Islet of Langerhans (tissue), 1 donor: ENCODE data around the gene FXYD2.
A peak's percentile ranks its signal among the peaks of the same experiment; 100 is the strongest.

ENCODE experiments used
- FAIRE-seq: peaks from one replicate; lab custom pipeline; 2011; peaks lifted over from hg19 to GRCh38; lab: Jason Lieb, UNC

Gene FXYD2

DNA sequence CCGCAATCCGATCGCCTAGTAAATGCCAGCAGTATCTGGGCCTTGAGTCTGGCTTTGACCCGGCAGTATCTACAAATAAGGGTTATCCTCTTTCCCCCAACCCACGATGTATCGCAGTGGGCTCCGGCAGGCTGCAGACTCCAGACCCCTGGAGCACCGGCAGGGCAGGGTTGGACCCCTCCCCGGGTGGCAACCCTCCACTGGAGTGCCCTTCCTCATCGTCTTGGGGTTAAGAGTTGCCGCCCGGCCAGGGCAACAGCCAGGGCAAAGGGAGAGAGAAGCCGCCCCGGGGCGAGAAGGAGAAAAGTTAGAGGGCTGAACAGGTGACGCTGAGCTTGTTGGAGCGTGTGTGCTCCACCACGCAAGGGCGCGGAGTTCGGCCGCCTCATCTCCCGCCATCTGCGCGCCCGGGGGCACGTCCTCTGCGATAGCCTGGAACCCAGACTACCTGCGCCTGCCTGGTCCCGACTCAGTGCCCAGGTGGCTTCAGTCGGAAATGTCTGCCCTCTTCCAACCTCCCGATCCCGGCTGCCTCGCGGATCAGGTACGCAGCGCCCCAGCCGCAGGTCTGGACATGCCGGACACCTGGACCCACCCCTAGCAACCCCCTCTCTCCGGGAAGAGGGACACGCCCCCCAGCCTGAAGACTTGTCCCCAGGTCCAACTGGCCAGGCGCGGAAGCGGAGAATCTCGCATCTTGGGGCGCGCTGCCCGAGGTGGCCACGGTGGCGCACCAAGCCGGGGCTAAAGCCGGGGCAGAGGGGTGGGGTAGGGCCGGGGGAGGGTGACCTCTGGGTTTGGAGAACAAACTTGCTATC, 28.7 kb downstream of the FXYD2 start:
- no peak for FAIRE-seq

GRCh38 chr11:117794772-117795629, 29.5 kb downstream of the FXYD2 start:
- no peak for FAIRE-seq

DNA sequence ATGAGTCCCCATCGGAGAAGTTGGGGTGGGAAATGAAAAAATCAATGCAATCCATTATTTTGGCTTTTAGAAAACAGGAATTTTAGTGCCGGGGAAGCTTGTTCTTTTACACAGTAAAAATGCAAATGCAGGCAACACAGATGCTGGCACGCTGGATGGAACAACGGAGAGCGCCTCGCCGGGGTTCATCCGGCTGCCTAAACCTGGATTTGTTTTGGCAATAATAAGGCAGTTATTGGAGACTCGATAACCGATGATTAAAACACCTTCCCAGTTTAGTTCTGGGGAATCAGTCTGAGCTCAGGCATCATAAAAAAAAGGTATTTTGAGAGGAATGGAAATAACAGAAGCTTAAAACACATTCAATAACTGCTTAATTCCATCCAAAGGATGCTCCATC, 30.4 kb downstream of the FXYD2 start:
- FAIRE-seq, result no peak

DNA sequence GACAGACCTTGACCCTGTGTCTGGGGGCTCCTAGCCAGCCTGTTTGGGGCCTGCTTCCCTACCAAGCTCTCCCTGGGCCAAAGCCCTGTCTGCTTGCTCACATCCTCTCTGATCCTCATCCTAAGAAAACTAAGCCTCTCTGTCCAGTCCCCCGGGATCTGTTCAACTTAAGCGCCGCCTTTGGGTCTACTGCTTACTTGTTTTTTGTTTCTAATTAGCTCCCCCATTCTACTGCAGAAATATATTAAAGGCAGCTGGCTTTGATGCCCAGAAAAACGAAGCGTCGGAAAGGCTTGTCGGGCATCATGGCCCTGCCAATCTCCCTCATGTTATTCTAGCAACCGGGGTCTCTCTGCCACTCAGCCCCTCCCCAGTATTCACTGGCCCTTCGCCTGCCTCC, 31.0 kb downstream of the FXYD2 start:
- no peak for FAIRE-seq

DNA sequence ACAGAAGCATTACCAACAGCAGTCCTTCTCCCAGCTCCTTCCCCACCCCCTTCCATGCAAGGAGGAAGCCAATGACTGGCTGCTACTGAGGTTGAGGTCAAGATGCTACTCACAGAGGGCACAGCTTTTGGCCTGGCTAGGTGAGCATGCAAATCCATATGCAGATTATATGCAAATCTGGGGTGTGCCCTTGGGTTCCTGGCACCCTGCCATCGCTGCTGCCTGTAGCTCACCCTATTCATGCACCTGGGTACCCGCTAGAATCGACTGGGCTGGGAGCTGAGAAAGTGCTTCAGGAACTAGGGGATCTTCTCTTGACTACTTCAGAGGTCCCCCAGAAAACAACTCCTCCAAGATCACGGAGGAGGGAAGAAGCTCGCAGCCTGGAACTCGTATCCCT, 31.6 kb downstream of the FXYD2 start:
- FAIRE-seq, result no peak

GRCh38 chr11:117792241-117792640, 32.3 kb downstream of the FXYD2 start:
- no peak for FAIRE-seq

GRCh38 chr11:117790279-117790678, 34.3 kb downstream of the FXYD2 start:
- FAIRE-seq, result no peak

- FAIRE-seq, result no peak
Measured at GRCh38 chr11:117789241-117789640, 35.3 kb downstream of the FXYD2 start.

GRCh38 chr11:117786135-117786870, 38.2 kb downstream of the FXYD2 start:
- FAIRE-seq, result peak; percentile 56

DNA sequence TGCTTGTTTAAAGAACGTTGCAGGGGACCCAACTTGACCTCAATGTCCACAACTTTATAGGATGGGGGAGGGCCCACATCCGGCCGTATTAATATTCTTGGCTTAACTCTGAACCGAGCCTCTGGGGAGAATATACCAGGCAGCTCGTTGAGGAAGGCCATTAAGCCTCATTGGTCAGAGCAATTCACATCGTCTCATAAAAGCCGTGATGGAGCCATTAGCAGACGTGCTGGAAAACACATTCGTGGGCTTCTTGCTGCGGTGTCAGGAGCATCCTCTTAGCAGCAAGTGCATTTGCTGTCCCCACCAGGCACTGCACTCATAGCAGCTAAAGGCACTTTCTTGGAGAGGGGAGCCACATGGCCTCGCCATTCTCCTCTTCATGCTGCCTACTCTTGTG, 42.4 kb downstream of the FXYD2 start:
- no peak for FAIRE-seq

DNA sequence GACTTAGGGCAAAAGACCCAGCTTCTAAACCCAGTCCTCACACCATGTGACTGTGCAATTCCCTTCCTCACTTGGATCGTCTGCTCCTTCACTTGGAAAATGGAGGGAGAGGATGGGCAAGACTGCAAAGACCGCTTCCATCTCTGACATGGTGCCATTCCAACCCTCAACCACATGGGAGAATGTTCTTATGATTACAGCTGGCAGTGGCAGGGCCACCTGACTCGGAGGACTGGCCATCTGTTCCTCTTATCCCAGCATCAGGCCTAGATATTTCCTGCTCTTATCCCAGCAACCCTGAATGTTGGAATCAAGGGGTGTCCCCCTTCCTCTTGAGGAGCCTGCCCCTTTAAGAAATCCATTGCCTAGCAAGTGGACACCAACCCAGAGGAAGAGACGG, 42.9 kb downstream of the FXYD2 start:
- no peak for FAIRE-seq

GRCh38 chr11:117780456-117780855, 44.1 kb downstream of the FXYD2 start:
- FAIRE-seq, result no peak

DNA sequence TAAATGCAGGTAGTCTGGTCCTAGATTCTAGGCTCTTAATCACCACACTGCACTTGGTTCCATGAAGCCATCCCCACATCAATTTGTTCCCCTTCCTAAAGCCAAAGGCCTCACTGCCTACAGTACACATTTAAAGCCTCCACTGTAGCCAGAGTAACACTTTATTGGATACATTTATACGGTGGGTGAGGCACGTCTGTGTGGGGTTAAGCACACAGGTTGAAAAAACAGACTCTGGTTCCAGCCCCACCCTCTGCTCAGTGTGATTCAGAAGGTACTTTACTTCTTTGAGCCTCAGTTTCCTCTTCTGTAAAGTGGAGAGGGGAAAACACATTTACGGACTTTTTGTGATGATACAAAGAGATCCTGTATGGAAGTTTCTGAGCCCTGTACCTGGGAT, 50.0 kb downstream of the FXYD2 start:
- FAIRE-seq, result no peak

- FAIRE-seq, result no peak
Measured at GRCh38 chr11:117772360-117772759, 52.2 kb downstream of the FXYD2 start.

- no peak for FAIRE-seq
Measured at GRCh38 chr11:117771841-117772240, 52.7 kb downstream of the FXYD2 start.

- FAIRE-seq, result no peak
Measured at GRCh38 chr11:117771197-117771596, 53.3 kb downstream of the FXYD2 start.

GRCh38 chr11:117770061-117770460, 54.5 kb downstream of the FXYD2 start:
- FAIRE-seq, result no peak
